SK-N-SH treated with all-trans-retinoic acid at 6 μM for 48 hours (cell line): Measurements from ENCODE around the gene TMEM14C.

ENCODE experiments used
- BACH2 ChIP-seq: fragments of 250-450 bp; sonication (Bioruptor Pico); IDR thresholded peaks from 2 replicates; pipeline ENCODE4 v1.9.0; 2021; ENCODE audit warnings: mild to moderate bottlenecking, borderline replicate concordance
- ESRRG ChIP-seq: fragments of 250-450 bp; sonication (Bioruptor Pico); IDR thresholded peaks from 2 replicates; pipeline ENCODE4 v1.6.1; 2021; ENCODE audit warnings: mild to moderate bottlenecking
- TCF4 ChIP-seq: fragments of 250-450 bp; sonication (Bioruptor Pico); IDR thresholded peaks from 2 replicates; pipeline ENCODE4 v1.8.0; 2021; ENCODE audit warnings: mild to moderate bottlenecking, moderate library complexity, borderline replicate concordance
- ZFP3 ChIP-seq: fragments of 250-450 bp; sonication (Bioruptor Pico); IDR thresholded peaks from 2 replicates; pipeline ENCODE4 v1.5.0; 2020; ENCODE audit warnings: mild to moderate bottlenecking, moderate library complexity

DNA sequence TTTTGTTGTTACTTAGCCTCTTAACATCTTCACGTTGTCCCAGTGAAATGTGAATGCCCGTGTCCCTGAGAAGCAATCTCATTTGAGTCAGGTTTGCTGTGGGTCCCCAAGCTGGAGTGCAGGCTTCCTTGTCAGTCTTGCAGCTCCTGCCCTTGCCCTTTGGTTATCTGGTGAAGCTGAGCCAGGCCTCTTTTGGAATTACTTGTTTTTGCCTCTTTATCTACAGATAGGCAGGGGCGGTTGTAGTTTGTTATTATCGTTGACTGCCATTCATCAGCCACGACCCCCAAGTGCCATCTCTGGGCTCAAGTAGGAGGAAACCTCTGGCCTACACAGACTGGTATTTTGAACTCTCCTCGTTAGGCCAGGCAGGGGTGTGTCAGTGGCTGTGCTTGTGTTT is 2.2 kb downstream of the TMEM14C start:
- no peak for TF ChIP-seq ESRRG (CRISPR knock-in tag)
- no peak for TF ChIP-seq ZFP3 (CRISPR knock-in tag)
- TF ChIP-seq BACH2 (CRISPR knock-in tag): no peak
- TF ChIP-seq TCF4 (CRISPR knock-in tag): no peak
